ENCODE measurements around the gene GNAQ. TPM values are rescaled to one million over a fixed set of nuclear protein-coding genes. Genes with fewer than 3 reads are reported as not detected.

GNAQ gene
- total RNA-seq, 1 donor from 2014 or later, result 0.20 TPM

GRCh38 chr9:77679088-77679487 is 352.5 kb downstream of the GNAQ start:
- Mint-ChIP-seq H3K4me3 (no peak overlapping the region), H3K9me3 (no peaks in the 10 kb centered on the region), H3K4me1 (no peaks in the 10 kb centered on the region), H3K36me3 (ENCODE audit: low read depth) (no peaks in the 10 kb centered on the region), H3K27ac (no peak overlapping the region), H3K27me3 (no peaks in the 10 kb centered on the region)
- no peak for ATAC-seq (ENCODE audit: low read depth)
- intact Hi-C loops (cut with micrococcal nuclease), result no loop called here
- TF ChIP-seq CTCF (IDR thresholded peaks at IDR 0.05), result no peak
- no peak for DNase-seq
- POLR2A ChIA-PET, result no interaction called here
- CTCF ChIA-PET, result no interaction called here

- intact Hi-C loops (cut with micrococcal nuclease), result no loop called here
- DNase-seq (no peak), ATAC-seq (ENCODE audit: low read depth) (no peak)
- Mint-ChIP-seq H3K27ac (no peak overlapping the region), H3K36me3 (ENCODE audit: low read depth) (no peaks in the 10 kb centered on the region), H3K4me3 (no peak overlapping the region), H3K9me3 (no peaks in the 10 kb centered on the region), H3K27me3 (no peaks in the 10 kb centered on the region), H3K4me1 (no peaks in the 10 kb centered on the region)
- CTCF ChIA-PET, result no interaction called here
- POLR2A ChIA-PET, result no interaction called here
- TF ChIP-seq CTCF (IDR thresholded peaks at IDR 0.05), result no peak
Measured at GRCh38 chr9:77677957-77678535, 353.6 kb downstream of the GNAQ start.

GRCh38 chr9:77677397-77677796 is 354.2 kb downstream of the GNAQ start:
- TF ChIP-seq CTCF (IDR thresholded peaks at IDR 0.05), result no peak
- Mint-ChIP-seq H3K4me3 (no peak overlapping the region), H3K9me3 (no peaks in the 10 kb centered on the region), H3K4me1 (no peaks in the 10 kb centered on the region), H3K36me3 (ENCODE audit: low read depth) (no peaks in the 10 kb centered on the region), H3K27ac (no peak overlapping the region), H3K27me3 (no peaks in the 10 kb centered on the region)
- ChIA-PET CTCF (no interaction called here), POLR2A (no interaction called here)
- DNase-seq (no peak), ATAC-seq (ENCODE audit: low read depth) (no peak)
- intact Hi-C loops (cut with micrococcal nuclease), result no loop called here

GRCh38 chr9:77673941-77674791 is 357.4 kb downstream of the GNAQ start:
- CTCF ChIA-PET, result no interaction called here
- H3K4me1 Mint-ChIP-seq, result no peaks in the 10 kb centered on the region

More at GRCh38 chr9:77673941-77674791, 357.4 kb downstream of the GNAQ start:
- Mint-ChIP-seq H3K27me3 (no peaks in the 10 kb centered on the region), H3K27ac (no peak overlapping the region), H3K4me3 (no peak overlapping the region), H3K36me3 (ENCODE audit: low read depth) (no peaks in the 10 kb centered on the region), H3K9me3 (no peaks in the 10 kb centered on the region)
- no peak for TF ChIP-seq CTCF (IDR thresholded peaks at IDR 0.05)
- DNase-seq, result no peak
- intact Hi-C loops (cut with micrococcal nuclease), result no loop called here
- ATAC-seq (ENCODE audit: low read depth), result no peak
- POLR2A ChIA-PET, result no interaction called here
